ENCODE measurements around the gene HS1BP3. TPM values are rescaled to one million over a fixed set of nuclear protein-coding genes. Genes with fewer than 3 reads are reported as not detected.
A peak's percentile ranks its signal among the peaks of the same experiment; 100 is the strongest.

The HS1BP3 gene
- total RNA-seq, 1 experiment from 2014 or later, result 17.1 TPM

GRCh38 chr2:20661421-20662307, 10.8 kb upstream of the HS1BP3 start:
- peaks cover 35% of the 10 kb centered on the region for H3K27me3 ChIP-seq (ENCODE audit: insufficient read depth, low read length)
- H3K4me2 ChIP-seq (ENCODE audit: low read length), result 0 out of 2 replicates have a peak overlapping the region, but pooled peaks have one; percentile 17
- no peaks in the 10 kb centered on the region for H3K9me2 ChIP-seq (ENCODE audit: insufficient read depth)
- BruUV-seq (replicated peaks), result no TSS peak
- no peak overlapping the region for H3K27ac ChIP-seq (ENCODE audit: low read depth, low read length)
- no peak overlapping the region for H3K9ac ChIP-seq (ENCODE audit: low read length)
- peaks cover 0 to 4% of the 10 kb centered on the region in 2 experiments; a peak in 1 of 4 replicates for H3K4me1 ChIP-seq (ENCODE audit: control insufficient read depth in 1 of 2, insufficient read depth in 2 of 2, low read length in 2 of 2)
- H3K4me3 ChIP-seq (replicated peaks in 1 of 2; ENCODE audit: low read depth in 1 of 2, low read length in 2 of 2), result no peak overlapping the region
- ChIA-PET CTCF (interaction anchor here (0.6 to 3.4 kb wide), 34 partner anchors 10 to 656 kb away, joined by 3 to 66 read pairs (median 4); partner anchors contain the start of genes HS1BP3 and LAPTM4A), RAD21 (ENCODE audit: low non-redundant PET in 1 of 2, low total read pairs in 2 of 2, uncharacterized antibody in 2 of 2, unreplicated experiment in 2 of 2) (interaction anchor here (0.6 to 2.4 kb wide), 7 partner anchors 23 to 377 kb away, joined by 3 to 15 read pairs (median 3); no protein-coding TSS in a partner anchor), POLR2A (interaction anchor here (1.4 kb wide), 1 partner anchor 11 kb away, joined by 5 read pairs; the partner anchor contains the start of gene HS1BP3)
- intact Hi-C loops (cut with micrococcal nuclease), result loop anchor here (1.0 kb wide), 4 partner anchors 255 to 457 kb away; no protein-coding TSS in a partner anchor
- H3K9me3 ChIP-seq (ENCODE audit: control insufficient read depth in 1 of 2, insufficient read depth in 1 of 2, low read depth in 1 of 2, low read length in 2 of 2), result no peaks in the 10 kb centered on the region
- ATAC-seq (peak; percentile 94), DNase-seq (ENCODE audit: low read depth, low spot score) (peak; percentile 69)
- H3K79me2 ChIP-seq (ENCODE audit: insufficient read depth, low read length), result no peaks in the 10 kb centered on the region
- no peaks in the 10 kb centered on the region for H4K20me1 ChIP-seq (ENCODE audit: insufficient read depth)
- TF ChIP-seq CTCF (IDR thresholded peaks at IDR 0.05 in 2 of 3, conservative IDR thresholded peaks at IDR 0.05 in 1 of 3; ENCODE audit: borderline replicate concordance in 1 of 3, insufficient read depth in 1 of 3, low read depth in 2 of 3, low read length in 2 of 3) (peak; percentile 87 to 98 (median 96)), SIN3A (IDR thresholded peaks at IDR 0.05; ENCODE audit: low read depth) (no peak), ATF3 (IDR thresholded peaks at IDR 0.05) (no peak), RAD21 (IDR thresholded peaks at IDR 0.05; ENCODE audit: low read depth) (peak; percentile 96), POLR2AphosphoS5 (IDR thresholded peaks at IDR 0.05; ENCODE audit: low read depth, low read length) (no peak), ELF1 (IDR thresholded peaks at IDR 0.05; ENCODE audit: borderline replicate concordance, low read depth) (no peak)
- peak overlapping the region; percentile 35 for H2AFZ ChIP-seq (ENCODE audit: low read depth, low read length, poor library complexity, severe bottlenecking)
- no peaks in the 10 kb centered on the region for H3K36me3 ChIP-seq (ENCODE audit: control insufficient read depth in 1 of 2, insufficient read depth in 2 of 2, low read length in 2 of 2)

Measured in HCT116 (cell line).